Transverse colon (tissue), 3 donors: ENCODE results near the gene WIPF3.

Experiments
- EP300 ChIP-seq: sonication (generic); formaldehyde crosslinking; IDR thresholded peaks from one replicate; pipeline ENCODE4 v1.6.1; 2017; ENCODE audit warnings: antibody characterized with exemption, low read depth
- TF ChIP-seq, protein P1 (sequence below), 5 experiments: fragments of 200-600 bp in 3 of 5; fragments of 450-650 bp in 2 of 5; sonication (generic) in 3 of 5; IDR thresholded peaks; 1 replicate in 2 of 5; 2 replicates in 3 of 5; pipeline ENCODE4 v1.5.1; 2016 to 2017; ENCODE audit warnings: antibody characterized with exemption in 5 of 5, inconsistent platforms in 3 of 5, mild to moderate bottlenecking in 2 of 5, moderate library complexity in 1 of 5

DNA sequence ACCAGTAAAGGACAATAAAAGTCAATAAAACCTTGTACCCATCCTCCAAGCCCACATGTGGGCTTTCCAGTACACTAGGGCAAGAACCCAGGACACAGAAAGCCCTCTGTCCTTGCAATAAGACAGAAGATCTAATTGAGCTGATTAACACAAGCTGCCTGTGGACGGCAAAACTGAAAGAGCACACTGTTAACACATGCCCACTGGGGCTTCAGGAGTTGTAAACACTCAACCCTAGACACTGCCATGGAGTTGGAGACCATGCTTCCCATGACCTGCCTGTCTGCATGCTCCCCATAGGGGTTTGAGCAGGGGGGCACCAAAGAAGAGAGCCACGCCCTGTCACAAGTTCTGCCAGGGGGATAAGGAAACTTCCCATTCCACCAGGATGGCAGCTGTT lies 22.6 kb upstream of the WIPF3 start:
- TF ChIP-seq EP300 = no peak
- TF ChIP-seq, protein P1, sequence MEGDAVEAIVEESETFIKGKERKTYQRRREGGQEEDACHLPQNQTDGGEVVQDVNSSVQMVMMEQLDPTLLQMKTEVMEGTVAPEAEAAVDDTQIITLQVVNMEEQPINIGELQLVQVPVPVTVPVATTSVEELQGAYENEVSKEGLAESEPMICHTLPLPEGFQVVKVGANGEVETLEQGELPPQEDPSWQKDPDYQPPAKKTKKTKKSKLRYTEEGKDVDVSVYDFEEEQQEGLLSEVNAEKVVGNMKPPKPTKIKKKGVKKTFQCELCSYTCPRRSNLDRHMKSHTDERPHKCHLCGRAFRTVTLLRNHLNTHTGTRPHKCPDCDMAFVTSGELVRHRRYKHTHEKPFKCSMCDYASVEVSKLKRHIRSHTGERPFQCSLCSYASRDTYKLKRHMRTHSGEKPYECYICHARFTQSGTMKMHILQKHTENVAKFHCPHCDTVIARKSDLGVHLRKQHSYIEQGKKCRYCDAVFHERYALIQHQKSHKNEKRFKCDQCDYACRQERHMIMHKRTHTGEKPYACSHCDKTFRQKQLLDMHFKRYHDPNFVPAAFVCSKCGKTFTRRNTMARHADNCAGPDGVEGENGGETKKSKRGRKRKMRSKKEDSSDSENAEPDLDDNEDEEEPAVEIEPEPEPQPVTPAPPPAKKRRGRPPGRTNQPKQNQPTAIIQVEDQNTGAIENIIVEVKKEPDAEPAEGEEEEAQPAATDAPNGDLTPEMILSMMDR (IDR thresholded peaks at IDR 0.05) = no peak
